GM19467 (cell line): Measurements from ENCODE around the gene ZNF32.
A peak's percentile ranks its signal among the peaks of the same experiment; 100 is the strongest.
"Not testable (repeated sequence)": the region's sequence is repeated elsewhere in the genome, so short reads cannot be mapped to it uniquely, and the experiment has no call there.

Source experiments
- ATAC-seq: cut with Tn5 transposase; IDR thresholded peaks from one replicate; pipeline ENCODE4 v1.9.1; 2021; ENCODE audit warnings: mild to moderate bottlenecking, moderate library complexity; ENCODE audit not compliant: unreplicated experiment

Gene ZNF32

GRCh38 chr10:43635816-43636215, 12.9 kb downstream of the ZNF32 start:
- not testable (repeated sequence) for ATAC-seq

- no peak for ATAC-seq
These were observed 19.7 kb downstream of the ZNF32 start for GRCh38 chr10:43628956-43629355.

GRCh38 chr10:43627942-43628341, 20.7 kb downstream of the ZNF32 start:
- ATAC-seq: no peak

GRCh38 chr10:43623351-43623750, 25.3 kb downstream of the ZNF32 start:
- no peak for ATAC-seq

- ATAC-seq: no peak
These were observed 26.6 kb downstream of the ZNF32 start for GRCh38 chr10:43622038-43622437.

GRCh38 chr10:43619368-43619767, 29.3 kb downstream of the ZNF32 start:
- ATAC-seq: no peak

GRCh38 chr10:43616697-43617370, 31.8 kb downstream of the ZNF32 start:
- no peak for ATAC-seq

GRCh38 chr10:43610636-43611035, 38.0 kb downstream of the ZNF32 start:
- ATAC-seq: no peak

GRCh38 chr10:43607199-43607573, 41.5 kb downstream of the ZNF32 start:
- ATAC-seq: no peak

- ATAC-seq: peak; percentile 98
These were observed 42.1 kb downstream of the ZNF32 start, which contains the start of gene ZNF485 for GRCh38 chr10:43606323-43607198. Gene ZNF485, plus strand, starts transcription at chr10:43606438. Its CDS starts 613 bp downstream, at chr10:43607051.

GRCh38 chr10:43605850-43606322, 42.8 kb downstream of the ZNF32 start:
- no peak for ATAC-seq

GRCh38 chr10:43601576-43601975, 47.1 kb downstream of the ZNF32 start:
- ATAC-seq: not testable (repeated sequence)

- ATAC-seq: no peak
These were observed 49.3 kb downstream of the ZNF32 start for GRCh38 chr10:43599333-43599732.

- ATAC-seq: no peak
These were observed 50.2 kb downstream of the ZNF32 start for GRCh38 chr10:43598446-43598845.

- ATAC-seq: no peak
These were observed 52.1 kb downstream of the ZNF32 start for GRCh38 chr10:43596546-43596945.

- ATAC-seq: peak; percentile 51
These were observed 52.9 kb downstream of the ZNF32 start for GRCh38 chr10:43595739-43596298.

GRCh38 chr10:43594944-43595589, 53.6 kb downstream of the ZNF32 start:
- peak; percentile 88 for ATAC-seq
